ENCODE results near the gene LRRC25.
A peak's percentile ranks its signal among the peaks of the same experiment; 100 is the strongest.
"Not testable (repeated sequence)": the region's sequence is repeated elsewhere in the genome, so short reads cannot be mapped to it uniquely, and the experiment has no call there.

Gene LRRC25

DNA sequence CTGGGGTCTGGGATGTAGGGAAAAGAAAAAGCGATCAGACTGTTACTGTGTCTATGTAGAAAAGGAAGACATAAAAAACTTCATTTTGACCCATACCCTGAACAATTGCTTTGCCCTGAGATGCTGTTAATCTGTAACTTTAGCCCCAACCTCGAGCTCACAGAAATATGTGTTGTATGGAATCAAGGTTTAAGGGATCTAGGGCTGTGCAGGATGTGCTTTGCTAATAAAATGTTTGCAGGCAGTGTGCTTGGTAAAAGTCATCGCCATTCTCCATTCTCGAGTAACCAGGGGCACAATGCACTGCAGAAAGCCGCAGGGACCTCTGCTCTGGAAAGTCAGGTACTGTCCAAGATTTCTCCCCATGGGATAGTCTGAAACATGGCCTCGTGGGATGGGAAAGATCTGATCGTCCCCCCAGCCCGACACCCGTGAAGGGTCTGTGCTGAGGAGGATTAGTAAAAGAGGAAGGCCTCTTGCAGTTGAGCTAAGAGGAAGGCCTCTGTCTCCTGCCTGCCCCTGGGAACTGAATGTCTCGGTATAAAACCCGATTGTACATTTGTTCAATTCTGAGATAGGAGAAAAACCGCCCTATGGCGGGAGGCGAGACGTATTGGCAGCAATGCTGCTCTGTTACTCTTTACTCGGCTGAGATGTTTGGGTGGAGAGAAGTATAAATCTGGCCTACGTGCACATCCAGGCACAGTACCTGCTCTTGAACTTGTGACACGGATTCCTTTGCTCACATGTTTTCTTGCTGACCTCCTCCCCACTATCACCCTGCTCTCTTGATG is 5.2 kb upstream of the LRRC25 start:
- not testable (repeated sequence) for DNase-seq (ENCODE audit: low read depth)

DNA sequence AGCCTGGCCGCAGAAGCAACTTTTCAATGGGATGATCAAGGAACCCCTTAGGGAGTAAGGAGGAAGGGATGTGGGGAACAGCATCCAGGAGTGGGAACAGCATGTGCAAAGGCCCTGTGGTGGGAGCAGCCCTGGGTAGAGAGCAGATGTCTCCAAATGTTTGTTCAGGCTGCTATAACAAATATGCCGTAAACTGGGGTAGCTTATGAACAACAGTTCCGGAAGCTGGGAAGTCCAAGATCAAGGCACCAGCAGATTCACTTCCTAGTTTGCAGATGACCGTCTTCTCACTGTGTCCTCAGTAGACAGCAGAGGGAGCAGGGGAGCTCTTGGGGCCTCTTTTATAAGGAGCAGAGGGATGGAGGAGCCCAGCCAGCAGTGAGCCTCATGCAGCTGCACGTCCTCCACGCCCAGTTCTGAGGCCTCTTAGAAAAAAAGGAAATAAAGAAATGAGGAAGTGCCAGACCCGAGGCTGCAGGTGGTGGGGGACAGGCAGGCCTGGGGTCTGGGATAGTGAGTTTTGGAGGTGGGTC is 4.2 kb upstream of the LRRC25 start:
- DNase-seq (ENCODE audit: low read depth), result no peak

DNA sequence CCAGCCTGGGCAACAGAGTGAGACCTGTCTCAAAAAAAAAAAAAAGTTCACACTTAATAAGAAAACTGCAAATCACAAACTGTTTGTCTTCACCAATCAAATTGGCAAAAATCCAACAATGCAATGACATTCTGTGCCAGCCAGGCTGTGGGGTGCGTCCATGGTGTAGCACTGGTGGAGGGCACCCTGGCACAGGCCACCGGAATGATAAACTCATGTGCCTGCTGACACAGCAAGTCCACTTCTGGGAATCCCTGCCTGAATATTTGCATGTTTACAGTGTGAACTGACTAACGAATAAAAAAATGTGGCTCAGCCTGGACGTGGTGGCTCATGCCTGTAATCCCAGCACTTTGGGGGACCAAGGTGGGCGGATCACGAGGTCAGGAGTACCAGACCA is 1.6 kb upstream of the LRRC25 start:
- no peak for DNase-seq (ENCODE audit: low read depth)

DNA sequence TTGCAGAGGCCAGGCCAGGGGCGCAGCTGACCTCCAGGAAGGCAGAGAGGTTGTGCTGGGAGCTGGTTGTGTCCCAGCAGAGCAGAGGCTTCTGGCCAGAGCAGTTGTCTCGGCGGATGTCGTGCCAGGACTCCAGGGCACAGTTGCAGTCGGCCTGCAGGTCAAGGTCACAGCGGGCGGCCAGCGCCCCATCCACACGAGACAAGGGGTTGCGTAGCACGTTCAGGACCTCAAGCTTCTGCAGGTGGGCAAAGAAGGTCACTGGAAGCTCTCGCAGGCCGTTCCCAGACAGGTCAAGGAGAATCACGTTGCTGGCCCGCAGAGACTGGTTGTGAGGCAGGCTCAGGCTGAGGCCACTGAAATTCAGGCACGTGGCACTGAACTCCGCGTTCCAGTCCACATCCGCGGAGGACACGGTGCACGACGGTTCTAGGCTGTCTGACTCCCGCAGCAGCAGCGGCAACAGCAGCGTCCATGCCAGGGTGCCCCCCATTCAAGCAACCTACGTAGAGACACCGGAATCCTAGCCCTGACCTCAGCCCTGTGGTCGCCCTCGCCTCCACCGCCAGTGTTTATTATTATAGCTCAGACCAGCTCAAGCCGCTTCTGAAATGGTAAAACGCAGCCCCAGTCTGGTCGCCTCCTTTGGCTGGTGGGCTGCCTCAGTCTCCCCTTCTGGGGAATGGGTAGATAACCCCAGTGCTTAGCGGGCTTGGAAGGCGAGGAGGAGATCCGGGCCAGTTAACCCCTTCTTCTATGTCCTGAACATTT is 766 bp downstream of the LRRC25 start:
- DNase-seq (ENCODE audit: low read depth), result no peak

DNA sequence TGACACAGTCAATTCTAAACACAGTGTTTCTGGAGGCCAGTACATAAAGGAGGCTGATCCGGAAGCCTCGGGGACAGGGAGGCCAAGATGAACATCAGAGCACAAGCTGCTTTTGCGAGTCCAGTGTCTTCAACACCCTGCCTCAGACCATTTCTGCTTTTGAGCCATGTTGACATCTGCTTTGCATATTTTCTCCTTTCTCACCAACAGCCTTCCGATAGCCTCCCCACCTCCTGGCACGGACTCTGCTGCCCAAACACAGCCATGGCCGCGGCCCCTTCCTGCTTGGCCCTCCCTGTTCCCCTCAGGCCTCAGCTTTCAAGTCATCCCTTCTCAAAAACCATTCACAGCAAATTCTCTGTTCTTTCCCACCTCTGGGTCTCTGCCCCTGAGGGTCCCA is 3.6 kb downstream of the LRRC25 start:
- no peak for DNase-seq (ENCODE audit: low read depth)

DNA sequence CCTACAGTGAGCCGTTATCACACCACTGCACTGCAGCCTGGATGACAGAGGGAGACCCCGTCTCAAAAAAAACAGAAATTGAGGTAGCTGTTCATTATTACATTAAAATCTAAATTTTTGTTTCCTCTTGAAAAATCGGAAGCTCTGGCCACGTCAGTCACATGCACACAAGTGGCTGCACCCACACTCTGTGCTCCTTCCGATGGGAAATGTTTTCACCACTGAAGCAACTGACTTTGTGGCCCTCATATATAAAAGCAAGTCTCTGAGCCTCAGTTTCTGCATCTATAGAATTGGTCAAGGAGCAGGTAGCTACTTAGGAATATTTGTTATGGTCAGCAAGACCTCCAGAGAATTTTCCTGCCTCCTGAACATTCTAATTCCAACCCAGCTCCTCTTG is 4.5 kb downstream of the LRRC25 start:
- DNase-seq (ENCODE audit: low read depth), result no peak

DNA sequence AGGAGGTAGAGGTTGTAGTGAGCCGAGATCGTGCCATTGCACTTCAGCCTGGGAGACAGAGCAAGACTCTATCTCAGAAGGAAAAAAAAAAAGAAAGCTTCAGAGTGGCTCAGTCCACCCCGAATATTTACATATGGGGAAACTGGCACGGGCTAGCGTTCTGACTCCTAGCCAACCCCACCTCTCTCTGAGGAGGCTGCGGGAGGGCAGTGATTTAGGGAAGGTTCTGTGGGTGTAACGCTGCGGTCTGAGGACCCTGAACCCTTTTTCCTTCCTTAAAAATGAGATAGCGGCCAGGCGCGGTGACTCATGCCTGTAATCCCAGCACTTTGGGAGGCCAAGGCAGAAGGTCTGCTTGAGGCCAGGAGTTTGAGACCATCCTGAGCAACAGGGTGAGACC is 5.0 kb downstream of the LRRC25 start:
- no peak for DNase-seq (ENCODE audit: low read depth)

DNA sequence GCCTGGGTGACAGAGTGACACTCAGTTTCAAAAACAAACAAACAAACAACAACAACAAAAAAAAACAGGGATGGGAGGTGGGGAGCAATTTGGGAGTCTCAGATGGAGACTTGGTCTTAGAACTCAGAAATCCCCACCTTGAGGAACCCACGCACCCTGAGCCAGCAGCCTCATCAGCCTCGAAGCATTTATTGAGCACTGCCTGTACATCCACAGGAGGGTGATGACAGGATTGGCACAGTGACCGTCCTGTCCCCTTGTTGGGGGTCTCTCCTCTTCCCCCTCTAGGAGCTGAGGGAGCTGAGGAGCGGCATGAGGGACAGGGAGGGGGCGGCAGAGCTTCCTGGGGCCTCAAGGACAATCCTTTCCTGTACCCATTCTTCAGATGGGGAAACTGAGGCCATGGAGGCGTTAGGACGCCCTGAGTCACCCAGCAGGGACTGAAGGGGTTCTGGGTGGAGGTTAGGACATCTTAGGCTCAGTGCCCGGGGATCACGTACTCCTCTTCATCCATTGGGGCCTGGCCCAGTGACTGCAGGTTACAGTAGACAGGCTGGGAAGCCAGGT is 5.8 kb downstream of the LRRC25 start:
- no peak for DNase-seq (ENCODE audit: low read depth)

DNA sequence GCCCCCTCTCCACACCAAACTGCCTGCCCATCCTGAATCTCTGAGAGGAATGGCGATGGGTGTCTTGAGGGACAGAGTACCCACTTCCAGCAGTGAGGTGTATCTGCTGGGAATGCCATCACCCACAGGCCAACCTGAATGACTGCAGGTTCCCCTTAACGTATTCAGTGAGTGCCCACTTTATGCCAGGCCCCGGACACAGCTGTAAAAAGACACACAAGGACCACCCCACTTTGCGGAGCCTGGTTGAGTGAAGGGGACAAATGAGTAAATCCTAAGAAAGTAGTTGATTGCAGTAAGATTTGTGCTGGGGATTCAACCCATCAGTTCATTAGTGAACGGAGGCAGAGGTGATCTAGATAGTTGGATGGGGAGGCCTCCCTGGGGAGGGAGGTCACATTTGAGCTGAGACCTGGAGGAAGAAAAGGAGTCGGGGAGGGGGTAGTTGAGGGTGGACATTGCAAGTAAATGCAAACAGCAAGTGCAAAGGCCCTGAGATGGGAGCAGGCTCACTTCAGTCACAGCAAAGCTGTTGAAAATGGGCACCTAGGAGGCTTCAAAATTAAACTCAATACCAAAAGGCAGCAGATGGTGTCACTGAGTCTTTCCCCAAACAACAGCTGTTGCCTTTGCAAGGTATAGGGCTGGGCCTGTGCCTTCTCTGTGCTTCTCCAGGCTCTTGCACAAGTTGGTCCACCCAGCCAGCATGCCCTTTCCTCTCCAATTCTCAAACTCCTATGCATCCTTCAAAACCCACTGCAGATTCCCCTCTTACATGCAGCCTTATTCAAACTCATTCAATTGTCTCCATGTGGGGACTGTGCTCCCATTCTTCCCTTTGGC is 7.1 kb downstream of the LRRC25 start:
- DNase-seq (ENCODE audit: low read depth), result no peak

DNA sequence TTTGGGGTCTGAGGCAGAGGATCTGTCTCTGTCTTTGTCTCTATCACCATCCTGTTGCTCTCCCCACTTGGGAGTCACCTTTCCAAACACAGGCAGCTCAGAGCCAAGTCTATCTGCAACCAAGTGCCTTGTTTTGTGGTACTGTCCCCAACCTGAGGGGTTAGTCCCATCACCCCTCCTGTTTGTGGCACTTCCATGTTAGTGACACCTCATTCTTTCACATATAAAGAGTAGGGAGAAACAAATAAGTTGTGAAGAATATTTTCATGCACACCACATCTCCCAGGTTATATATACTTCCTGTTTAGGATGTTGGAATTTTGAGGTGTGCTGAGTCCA is 7.7 kb downstream of the LRRC25 start:
- no peak for DNase-seq (ENCODE audit: low read depth)

DNA sequence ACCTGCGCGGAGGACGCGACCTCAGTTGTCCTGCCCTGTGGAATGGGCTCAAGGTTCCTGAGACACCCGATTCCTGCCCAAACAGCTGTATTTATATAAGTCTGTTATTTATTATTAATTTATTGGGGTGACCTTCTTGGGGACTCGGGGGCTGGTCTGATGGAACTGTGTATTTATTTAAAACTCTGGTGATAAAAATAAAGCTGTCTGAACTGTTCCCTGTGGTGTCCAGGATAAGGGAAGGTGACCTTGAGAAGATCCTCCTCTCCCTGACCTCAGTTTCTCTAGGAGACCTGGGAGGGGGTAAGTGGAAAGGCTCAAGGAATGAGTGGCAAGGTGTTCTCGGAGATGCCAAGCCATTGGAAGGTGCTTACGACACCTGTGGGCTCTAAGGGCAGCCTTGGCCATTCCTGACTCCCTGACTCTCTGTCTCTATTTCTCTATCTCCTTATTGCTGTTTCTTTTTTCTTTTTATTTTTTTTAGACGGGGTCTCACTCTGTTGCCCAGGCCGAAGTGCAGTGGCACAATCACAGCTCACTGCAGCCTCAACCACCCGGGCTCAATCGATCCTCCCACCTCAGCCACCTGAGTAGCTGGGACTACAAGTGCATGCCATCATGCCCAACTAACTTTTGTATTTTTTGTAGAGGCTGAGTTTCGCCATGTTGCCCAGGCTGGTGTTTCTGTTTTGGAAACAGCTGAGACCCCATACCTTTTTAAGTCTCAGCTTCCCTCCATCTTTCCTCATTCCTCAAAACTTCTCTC is 8.3 kb downstream of the LRRC25 start:
- no peak for DNase-seq (ENCODE audit: low read depth)

DNA sequence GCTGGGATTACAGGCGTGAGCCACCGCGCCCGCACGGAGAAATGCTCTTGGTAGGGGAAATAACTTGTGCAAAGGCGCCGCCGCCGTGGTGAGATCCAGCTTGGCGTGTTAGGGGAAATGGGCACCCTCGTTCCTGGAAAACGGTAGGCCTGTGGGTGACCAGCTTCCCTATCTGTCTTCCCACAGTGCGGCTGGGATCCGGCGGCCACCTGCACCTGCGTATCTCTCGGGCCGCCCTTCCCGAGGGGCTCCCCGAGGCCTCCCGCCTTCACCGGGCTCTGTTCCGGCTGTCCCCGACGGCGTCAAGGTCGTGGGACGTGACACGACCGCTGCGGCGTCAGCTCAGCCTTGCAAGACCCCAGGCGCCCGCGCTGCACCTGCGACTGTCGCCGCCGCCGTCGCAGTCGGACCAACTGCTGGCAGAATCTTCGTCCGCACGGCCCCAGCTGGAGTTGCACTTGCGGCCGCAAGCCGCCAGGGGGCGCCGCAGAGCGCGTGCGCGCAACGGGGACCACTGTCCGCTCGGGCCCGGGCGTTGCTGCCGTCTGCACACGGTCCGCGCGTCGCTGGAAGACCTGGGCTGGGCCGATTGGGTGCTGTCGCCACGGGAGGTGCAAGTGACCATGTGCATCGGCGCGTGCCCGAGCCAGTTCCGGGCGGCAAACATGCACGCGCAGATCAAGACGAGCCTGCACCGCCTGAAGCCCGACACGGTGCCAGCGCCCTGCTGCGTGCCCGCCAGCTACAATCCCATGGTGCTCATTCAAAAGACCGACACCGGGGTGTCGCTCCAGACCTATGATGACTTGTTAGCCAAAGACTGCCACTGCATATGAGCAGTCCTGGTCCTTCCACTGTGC is 9.1 kb downstream of the LRRC25 start:
- DNase-seq (ENCODE audit: low read depth), result peak; percentile 89

DNA sequence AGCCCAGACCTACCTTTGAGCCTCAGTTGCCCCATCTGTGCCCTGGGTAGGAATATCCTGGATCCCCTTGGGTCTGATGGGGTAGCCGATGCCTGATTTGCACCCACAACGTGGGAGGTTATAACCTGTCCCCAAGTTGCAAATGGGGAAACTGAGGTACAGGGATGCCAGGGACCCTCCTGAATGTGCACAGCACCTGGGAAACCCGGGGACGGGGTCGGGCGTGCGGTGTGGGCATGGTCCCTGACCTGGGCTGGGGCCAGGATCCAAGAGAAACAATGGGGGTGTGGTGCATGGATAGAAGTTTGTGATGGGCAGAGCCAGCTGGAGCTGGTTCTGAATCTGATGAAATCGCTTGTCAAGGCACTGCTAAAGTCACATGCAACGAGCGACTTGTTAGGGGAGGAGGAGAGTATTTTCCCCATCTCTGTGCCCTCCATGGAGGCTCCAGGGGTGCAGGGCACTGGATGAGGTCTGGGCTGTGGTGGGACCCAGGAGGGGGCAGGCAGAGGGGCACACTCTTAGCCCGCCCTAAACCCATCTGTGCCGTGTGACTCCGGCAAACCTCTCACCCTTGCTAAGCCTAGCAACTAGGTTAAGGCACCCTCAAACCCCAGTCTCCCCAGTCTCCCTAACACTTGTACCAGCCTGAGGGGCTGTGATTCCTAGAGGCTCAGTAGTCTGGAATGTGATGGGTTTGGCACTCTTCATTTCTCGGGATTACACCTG is 10.7 kb downstream of the LRRC25 start:
- DNase-seq (ENCODE audit: low read depth), result no peak

DNA sequence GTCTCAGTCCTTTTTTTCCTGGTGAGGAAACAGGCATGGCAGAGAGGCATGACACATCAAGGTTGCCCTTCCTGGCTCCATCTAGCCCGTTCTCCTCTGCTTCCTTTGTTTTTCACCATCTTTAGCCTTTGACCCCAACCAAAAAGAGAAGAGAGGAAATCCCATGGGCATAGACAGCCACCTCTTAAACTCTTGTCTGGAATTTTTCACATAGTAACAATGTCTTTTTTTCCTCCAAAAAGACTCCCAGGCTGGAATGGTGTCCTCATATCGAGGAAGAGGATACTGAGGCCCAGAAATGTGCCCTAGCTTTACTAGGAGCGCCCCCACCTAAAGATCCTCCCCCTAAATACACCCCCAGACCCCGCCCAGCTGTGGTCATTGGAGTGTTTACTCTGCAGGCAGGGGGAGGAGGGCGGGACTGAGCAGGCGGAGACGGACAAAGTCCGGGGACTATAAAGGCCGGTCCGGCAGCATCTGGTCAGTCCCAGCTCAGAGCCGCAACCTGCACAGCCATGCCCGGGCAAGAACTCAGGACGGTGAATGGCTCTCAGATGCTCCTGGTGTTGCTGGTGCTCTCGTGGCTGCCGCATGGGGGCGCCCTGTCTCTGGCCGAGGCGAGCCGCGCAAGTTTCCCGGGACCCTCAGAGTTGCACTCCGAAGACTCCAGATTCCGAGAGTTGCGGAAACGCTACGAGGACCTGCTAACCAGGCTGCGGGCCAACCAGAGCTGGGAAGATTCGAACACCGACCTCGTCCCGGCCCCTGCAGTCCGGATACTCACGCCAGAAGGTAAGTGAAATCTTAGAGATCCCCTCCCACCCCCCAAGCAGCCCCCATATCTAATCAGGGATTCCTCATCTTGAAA is 11.5 kb downstream of the LRRC25 start, which contains the start of gene GDF15:
GDF15 (plus strand) TSS at position 484 of the 868 bp plus-strand sequence; CDS start at position 516, 32 bp downstream.
- peak; percentile 40 for DNase-seq (ENCODE audit: low read depth)

DNA sequence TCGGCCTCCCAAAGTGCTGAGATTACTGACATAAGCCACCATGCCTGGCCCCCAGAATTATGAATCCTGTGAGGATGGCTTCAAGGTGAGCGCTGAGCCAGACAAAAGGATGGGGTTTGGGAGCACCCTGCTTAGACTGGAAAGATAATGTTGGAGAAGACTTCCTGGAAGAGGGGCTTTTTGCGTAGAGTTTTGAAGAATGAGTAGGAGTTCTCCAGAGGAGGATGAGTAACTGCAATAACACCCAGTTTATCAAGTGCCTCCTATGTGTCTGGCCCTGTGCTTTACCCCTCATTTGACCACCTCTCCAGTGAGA is 12.1 kb downstream of the LRRC25 start:
- DNase-seq (ENCODE audit: low read depth), result no peak

DNA sequence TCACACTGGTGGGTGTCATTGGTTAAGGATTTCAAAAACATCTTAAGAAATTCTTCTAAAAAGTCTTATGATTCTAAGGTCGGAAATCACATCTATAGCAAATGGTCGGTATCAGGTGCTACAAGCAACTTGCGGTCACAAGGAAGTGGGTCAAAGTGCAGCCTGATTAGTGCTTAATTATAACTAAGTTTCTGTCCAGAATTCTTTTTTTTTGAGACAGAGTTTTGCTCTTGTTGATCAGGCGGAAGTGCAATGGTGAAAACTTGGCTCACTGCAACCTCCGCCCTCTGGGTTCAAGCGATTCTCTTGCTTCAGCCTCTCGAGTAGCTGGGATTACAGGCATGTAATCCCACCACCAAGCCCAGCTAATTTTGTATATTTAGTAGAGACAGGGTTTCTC is 12.6 kb downstream of the LRRC25 start:
- no peak for DNase-seq (ENCODE audit: low read depth)

DNA sequence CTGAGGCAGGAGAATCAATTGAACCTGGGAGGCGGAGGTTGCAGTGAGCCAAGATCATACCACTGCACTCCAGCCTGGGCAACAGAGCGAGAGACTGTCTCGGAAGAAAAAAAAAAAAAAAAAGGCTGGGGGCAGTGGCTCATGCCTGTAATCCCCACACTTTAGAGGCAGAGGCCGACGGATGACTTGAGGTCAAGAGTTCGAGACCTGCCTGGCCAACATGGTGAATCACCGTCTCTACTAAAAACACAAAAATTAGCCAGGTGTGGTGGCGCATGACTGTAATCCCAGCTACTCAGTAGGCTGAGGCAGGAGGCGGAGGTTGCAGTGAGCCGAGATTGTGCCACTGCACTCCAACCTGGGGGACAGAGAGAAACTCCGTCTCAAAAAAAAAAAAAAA is 13.8 kb downstream of the LRRC25 start:
- not testable (repeated sequence) for DNase-seq (ENCODE audit: low read depth)

DNA sequence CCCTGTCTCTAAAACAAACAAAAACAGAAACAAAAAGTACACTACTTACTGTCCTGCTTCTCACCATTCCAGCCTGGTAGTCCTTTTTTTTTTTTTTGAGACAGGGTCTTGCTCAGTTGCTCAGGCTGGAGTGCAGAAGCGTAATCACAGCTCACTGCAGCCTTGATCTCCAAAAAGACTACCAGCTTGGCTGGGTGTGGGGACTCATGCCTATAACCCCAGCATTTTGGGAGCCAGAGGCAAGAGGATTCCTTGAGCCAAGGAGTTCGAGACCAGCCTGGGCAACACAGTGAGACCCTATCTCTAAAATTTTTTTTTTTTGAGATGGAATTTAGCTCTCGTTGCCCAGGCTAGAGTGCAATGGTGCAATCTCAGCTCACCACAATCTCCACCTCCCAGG is 16.6 kb downstream of the LRRC25 start:
- DNase-seq (ENCODE audit: low read depth), result no peak
